GM23248 (cell line): ENCODE data around the gene PRAMEF5.
"Not testable (repeated sequence)": the region's sequence is repeated elsewhere in the genome, so short reads cannot be mapped to it uniquely, and the experiment has no call there.

Experiments
- EZH2 ChIP-seq: fragments of 200-600 bp; sonication (generic); IDR thresholded peaks from 2 replicates; pipeline ENCODE4 v1.6.1; 2018; ENCODE audit warnings: antibody characterized with exemption, mild to moderate bottlenecking; ENCODE audit not compliant: insufficient read depth, poor library complexity, severe bottlenecking
- EZH2phosphoT487 ChIP-seq: fragments of 200-600 bp; sonication (generic); IDR thresholded peaks from 2 replicates; pipeline ENCODE4 v1.6.1; 2018; ENCODE audit warnings: antibody characterized with exemption, moderate library complexity, mild to moderate bottlenecking, low read depth; ENCODE audit not compliant: insufficient read depth

DNA sequence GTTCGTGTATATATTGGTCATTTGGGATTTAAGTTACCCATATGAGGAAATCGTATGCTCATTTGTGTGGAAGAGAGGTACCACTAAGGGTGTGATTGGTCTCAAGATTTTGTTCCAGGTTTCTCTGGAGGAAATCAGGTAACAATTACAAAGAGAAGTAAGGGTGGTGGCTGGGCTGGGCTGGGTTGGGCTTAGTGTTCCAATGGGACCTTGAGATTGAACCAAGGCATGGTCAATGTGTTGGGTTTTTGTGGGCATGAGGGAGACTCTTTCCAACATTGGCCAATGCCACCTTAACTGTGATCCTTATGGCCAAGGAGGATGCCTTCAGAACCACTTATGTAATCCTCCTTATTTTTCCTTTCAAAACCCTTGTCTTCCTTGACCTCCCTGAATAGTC is 23.4 kb upstream of the PRAMEF5 start:
- TF ChIP-seq EZH2, EZH2phosphoT487: not testable (repeated sequence)
